Keratinocyte (primary cell): Measurements from ENCODE around the gene ITGBL1.

Experiments used
- EZH2 ChIP-seq: IDR thresholded peaks from one replicate; pipeline ENCODE4 v1.6.1; 2012; ENCODE audit warnings: inconsistent platforms, mild to moderate bottlenecking, low read length, moderate library complexity
- TF ChIP-seq, protein P1 (sequence below), 3 experiments: IDR thresholded peaks in 1 of 3; conservative IDR thresholded peaks in 1 of 3; optimal IDR thresholded peaks in 1 of 3; 2 replicates in 2 of 3; 3 replicates in 1 of 3; pipeline versions ENCODE3 to v1.5.1; 2011; ENCODE audit warnings: low read length in 3 of 3, mild to moderate bottlenecking in 3 of 3, moderate library complexity in 2 of 3, control low read depth in 1 of 3, inconsistent platforms in 1 of 3; ENCODE audit not compliant: insufficient read depth in 2 of 3; ENCODE audit errors: extremely low read depth in 1 of 3

DNA sequence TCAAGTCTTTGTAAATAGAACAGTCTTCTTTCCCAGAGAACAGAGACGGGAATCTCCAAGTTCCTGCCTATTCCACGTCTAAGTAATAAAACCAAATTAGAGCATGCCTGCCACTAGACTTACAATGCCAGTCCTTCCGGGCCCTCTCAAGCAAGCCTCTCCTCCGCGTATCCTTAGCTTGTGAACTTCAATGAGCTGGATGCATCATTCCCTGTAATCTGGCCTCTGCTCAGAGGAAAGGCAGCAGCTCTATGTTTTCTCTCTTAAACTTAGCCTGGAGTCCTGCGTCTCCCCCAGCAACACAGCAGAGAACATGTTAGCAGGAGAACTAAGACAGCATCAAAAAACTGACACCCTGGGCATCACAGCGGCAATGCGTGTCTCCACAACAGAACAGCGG, 44.3 kb upstream of the ITGBL1 start:
- TF ChIP-seq EZH2, result no peak
- TF ChIP-seq, protein P1, sequence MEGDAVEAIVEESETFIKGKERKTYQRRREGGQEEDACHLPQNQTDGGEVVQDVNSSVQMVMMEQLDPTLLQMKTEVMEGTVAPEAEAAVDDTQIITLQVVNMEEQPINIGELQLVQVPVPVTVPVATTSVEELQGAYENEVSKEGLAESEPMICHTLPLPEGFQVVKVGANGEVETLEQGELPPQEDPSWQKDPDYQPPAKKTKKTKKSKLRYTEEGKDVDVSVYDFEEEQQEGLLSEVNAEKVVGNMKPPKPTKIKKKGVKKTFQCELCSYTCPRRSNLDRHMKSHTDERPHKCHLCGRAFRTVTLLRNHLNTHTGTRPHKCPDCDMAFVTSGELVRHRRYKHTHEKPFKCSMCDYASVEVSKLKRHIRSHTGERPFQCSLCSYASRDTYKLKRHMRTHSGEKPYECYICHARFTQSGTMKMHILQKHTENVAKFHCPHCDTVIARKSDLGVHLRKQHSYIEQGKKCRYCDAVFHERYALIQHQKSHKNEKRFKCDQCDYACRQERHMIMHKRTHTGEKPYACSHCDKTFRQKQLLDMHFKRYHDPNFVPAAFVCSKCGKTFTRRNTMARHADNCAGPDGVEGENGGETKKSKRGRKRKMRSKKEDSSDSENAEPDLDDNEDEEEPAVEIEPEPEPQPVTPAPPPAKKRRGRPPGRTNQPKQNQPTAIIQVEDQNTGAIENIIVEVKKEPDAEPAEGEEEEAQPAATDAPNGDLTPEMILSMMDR (optimal IDR thresholded peaks at IDR 0.05 in 1 of 3, IDR thresholded peaks at IDR 0.05 in 1 of 3, conservative IDR thresholded peaks at IDR 0.05 in 1 of 3; ENCODE audit: extremely low read depth in 1 of 3, insufficient read depth in 2 of 3, low read length in 3 of 3), result no peak
